ENCODE data around the gene MYCN.

Gene MYCN

DNA sequence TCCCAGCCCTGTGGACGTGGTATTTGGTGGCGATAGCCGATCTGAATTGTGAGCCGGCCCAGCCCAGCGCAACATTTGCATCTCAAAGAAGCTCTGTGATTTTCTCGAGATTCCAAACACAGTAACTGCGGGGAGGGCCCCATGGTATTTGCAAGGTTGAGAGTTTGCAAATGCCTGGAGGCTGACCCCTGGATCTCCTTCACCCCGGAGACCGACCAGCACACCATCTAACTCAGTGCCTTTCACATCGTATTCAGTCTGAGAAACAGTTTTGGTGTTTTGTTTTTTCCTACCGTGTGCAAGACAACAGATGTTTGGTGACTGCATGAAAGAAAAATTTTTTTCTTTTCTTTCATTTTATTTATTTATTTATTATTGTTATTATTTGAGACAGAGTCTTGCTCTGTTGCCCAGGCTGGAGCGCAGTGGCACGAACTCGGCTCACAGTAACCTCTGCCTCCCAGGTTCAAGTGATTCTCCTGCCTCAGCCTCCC lies 40.3 kb downstream of the MYCN start:
- DNase-seq = no peak

DNA sequence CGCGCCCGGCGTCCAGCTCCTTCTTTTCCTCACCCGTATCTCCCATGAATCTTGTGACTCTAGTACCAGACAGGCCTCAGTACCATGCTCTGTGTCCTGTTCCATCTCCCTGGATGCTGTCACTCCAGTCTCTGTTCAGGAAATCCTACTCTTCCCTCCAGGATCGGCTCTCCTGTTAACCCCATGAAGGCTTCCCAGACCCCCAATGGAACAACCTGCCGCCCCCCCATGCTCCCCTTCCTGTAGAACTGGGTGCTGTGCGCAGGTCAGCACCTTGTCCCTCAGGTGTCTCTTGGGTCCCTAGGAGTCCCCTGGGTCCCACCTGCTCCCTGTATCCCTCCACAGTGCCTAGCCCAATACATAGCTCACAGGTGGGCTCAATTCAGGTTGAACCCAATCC lies 41.3 kb downstream of the MYCN start:
- no peak for DNase-seq

DNA sequence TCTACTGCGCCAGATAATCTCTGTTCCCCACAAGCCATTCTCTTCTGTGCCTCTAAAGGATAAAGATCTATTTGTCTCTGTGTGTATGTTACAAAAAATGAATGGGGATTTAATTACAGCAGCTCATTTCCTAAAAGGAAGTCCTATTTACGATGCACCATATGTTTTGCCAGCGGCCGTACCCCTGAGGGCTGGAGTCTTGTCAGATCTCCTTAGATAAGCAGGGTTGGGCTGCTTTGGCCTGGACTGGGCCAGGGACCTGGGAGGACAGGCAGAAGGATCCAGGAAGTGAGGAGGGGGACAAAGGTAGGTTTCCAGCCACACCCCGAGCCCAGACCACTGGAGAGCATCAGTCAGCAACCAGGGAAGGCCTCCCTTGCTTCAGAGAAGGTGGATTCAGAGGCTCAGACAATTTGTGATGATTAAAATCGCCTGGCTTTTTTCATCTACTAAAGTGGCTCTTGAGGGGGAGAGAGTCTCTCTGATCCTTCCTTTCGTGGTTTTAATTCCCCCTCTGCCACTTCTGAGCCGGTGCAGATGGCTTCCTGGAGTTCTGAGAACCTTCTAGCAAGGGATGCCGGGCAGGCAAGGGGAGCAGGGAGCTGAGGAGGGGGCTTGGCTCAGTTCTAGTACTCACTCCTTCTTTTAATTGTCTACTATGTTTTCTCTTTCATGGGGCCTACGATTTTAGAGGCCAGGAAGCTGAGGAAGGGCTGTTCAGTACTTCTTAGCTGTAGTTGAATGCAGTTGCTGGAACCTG lies 42.1 kb downstream of the MYCN start:
- DNase-seq = no peak

DNA sequence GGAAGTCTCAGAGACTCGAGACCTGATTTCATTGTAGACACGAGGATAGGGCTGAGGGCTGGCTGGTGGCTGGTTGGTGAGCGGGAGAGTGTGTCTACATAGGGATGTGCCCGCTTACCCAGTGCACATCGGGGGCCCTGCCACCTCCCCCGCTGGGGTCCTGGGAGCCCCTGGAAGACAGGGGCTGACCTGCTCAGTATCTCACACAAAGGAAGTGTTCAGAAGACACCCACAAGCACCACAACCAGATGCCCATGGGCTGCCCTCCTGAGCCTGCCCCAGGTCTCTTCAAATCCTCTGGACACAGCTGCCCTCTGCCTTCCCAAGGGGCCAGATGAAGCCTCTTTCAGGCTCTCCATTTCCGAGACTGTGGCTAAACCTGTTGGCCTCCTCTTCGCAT lies 43.1 kb downstream of the MYCN start:
- no peak for DNase-seq

DNA sequence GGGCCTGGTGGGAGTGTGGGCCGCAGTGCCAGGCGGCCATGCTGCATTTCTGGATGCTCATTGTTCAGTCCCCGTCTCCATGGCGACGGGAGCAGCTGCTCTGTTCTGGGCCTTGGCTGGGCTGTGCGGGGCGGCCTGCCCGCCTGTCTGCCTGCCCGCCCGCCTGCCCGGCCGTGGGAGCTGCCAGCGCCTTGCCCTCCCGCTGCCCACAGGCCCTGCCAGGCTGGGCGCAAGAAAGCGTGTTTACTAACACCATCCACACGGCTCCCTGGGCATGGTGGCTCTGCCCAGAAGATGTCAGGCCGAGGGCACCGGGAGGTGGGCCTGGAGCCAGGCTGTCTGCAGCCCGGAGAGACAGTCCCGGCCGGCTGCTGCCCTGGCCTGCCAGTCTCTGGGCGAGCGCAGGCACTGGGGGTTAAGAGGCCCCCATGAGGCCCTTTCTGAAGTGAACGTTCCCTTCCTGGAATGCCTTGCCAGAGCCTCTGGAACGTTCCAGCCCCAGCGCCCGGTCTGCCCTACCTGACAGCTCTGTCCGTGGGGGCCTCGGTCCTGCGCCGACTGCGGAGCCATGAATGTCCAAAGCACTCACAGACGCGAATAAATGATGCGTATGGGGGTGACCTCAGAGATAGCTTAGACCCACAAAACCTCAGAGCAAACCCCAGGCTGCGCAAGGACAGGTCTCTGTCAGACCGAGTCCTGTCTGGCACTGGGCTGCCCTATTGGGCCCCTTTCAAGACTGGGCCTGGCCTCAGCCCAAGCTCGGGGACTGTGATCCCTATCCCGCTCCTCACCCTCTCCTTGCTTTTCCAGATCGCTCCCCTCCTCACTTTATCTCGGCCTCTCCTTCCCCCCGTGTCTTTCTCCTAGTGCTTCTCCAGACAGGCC lies 44.3 kb downstream of the MYCN start:
- no peak for DNase-seq

DNA sequence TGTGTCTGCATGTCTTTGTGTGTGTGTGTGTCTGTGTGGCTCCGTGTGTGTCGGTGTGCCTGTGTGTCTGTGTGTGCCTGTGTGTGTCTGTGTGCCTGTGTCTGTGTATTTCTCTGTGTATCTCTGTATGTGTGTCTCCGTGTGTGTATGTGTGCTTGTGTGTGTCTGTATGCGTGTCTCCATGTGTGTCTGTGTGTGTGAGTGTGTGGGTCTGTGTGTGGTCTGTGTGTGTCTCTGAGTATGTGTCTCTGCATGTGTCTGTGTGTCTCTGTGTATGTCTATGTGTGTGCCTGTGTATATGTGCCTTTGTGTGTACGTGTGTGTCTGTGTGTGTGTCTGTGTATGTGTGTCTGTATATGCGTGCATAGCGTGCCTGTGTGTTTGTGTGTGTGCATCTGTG lies 45.2 kb downstream of the MYCN start:
- no peak for DNase-seq

DNA sequence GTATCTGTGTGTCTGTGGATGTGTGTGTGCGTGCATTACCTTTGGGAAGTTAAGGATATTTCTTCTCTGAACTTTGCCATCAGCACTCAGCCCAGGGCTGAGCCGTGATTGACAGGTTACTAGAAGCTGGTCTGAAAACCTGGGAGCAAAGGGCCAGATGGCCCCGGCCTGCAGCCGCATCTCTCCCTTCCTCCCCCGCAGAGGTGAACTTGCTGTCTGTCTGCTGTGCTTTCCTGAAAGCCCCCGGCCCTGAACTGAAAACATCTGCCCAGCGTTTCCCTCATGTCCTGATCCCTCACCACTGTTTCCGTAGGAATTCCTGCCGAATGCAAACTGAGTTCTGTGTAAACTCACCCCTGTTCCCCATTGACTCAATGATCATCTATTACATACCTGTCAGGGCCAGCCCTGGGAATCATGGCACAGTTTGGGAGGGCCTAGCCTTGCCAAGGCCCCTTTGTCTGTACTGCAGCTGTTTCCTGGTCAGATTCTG lies 45.8 kb downstream of the MYCN start:
- DNase-seq = no peak

DNA sequence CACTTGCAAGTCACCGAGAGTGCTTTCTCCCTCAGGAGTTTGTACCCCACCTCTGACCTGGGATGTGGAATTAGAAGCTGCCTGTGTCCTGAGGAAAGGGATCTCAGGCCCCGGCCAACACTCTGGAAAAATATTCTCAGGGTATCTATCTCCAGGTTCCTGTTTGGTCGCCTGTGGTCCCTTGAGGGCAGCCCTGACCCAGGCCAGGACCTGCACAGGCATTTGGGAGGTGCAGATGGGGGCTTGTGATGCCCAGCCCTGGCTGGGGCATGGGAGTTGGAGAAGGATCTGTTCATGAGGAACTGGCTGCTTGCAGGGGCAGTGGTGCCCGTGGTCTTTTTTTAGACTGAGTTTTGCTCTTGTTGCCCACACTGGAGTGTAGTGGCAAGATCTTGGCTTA lies 46.3 kb downstream of the MYCN start:
- DNase-seq = no peak

DNA sequence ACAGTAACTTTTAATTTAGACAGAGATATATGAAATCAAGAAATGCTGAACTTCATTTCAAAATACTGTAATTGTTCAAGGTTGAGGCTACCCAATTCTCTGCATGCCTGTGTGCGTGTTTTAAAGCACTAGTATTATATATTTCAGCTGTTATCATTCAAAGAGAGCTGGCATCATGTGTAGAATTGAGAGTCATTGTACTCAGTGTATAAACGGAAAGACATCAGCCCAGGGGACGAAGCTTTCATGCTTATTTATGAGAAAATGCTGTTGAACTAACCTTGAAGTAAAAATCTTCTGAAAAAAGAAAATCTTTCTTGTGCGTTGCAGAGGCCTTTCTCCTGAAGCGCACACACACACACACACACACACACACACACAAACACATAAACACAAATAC lies 48.4 kb downstream of the MYCN start:
- DNase-seq = no peak

DNA sequence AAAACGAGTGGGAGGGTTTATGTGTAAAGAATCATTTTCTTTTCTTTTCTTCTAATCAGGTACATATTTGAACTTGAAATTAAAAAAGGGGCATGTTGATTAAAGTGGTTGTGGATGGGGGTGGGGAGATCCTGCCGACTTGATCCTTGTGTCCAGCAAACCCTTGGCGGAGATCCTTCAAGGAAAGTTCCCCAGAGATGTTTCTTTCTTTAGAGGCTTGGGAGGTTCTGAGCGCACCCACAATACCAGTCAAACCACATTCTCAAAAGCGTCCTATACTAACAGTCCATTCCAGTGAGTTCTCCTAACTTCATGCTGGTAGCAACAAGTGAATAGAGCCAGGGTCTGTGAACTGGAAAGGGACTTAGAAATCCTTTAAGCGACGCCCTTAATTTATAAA lies 49.2 kb downstream of the MYCN start:
- DNase-seq = no peak

DNA sequence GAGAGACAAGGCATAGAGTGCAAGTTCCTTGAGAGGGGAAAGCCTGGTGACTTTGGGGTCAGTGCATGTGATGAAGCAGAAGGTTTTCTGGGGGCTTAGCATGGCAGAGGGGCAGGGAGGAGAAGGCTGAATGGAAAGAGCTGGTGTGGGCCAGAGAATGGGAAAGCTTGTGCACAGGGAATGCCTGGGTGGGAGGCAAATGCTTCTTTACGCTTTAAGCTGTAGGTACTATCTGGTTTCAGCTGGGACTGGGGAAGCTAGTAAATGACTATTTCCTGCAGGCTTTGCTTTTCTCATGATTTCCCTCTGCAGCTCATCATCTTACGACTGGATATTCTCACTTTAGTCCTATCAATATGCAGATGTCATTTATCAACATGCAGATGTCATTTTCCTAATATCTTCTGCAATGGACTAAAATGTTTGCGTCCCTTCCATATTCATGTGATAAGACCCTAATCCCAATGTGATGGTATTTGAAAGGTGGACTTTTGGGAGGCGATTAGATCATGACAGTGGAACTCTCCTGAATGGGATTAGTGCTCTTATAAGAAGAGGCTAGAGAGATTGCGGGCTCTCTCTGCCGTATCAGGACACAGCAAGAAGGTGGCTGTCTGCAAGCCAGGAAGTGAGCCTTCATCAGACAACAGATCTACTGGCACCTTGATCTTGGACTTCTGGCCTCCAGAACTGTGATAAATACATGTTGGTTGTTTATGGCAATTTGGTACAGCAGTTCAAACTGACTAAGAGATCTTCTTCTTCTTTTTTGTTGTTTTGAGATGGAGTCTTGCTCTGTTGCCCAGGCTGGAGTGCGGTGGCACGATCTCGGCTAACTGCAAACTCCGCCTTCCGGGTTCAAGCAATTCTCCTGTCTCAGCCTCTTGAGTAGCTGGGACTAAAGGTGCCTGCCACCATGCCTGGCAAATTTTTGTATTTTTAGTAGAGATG lies 50.1 kb downstream of the MYCN start:
- no peak for DNase-seq

DNA sequence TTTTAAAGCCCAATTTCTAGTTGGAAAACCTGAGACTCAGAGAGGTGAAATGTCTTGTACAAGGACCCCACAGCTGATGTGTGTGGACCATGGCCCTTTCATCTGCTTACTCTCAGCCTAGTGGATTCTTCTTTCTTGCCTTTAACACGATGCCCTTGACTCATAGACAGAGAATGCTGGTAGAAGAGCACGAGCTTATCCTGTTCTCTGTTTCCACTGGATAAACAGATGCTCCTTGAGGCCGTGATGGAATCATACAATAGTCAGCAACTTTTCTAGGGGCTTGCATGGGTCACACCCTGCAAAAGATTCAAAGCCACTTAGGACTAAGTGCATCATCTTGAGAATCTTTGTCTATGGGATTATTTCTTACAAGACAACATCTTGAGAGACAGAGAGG lies 50.9 kb downstream of the MYCN start:
- DNase-seq = no peak

DNA sequence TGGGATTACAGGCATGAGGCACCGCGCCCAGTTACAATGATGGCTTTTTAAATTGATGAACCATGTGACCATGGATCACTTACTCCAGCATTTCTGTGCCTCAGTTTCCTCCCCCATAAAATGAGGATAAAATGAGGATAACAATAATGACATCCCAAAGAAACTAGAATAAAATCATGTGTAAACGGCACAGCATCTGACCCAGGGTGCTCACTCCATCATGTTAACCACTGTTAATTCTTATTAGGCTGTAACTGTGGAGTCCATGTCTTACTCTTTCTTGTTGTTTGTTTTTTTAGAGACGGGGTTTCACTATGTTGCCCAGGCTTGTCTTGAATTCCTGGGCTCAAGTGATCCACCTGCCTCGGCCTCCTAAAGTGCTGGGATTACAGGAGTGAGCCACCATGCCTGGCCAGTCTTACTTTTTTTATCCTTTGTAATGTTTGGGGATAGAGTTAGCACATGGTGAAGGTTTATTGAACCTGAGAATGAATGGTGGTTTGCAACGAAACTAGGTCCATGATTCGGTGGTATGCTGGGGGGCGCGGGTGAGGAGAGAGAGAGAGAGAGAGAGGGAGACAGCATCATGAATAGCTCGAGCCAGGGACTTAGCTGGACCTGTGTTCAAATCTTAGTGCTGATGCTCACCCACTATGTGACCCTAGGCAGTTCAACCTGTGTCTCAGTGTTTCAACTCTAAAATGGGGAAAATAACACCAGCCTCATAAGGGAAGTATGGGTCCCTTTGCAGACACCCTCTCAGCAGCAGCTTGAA lies 52.3 kb downstream of the MYCN start:
- DNase-seq = no peak

DNA sequence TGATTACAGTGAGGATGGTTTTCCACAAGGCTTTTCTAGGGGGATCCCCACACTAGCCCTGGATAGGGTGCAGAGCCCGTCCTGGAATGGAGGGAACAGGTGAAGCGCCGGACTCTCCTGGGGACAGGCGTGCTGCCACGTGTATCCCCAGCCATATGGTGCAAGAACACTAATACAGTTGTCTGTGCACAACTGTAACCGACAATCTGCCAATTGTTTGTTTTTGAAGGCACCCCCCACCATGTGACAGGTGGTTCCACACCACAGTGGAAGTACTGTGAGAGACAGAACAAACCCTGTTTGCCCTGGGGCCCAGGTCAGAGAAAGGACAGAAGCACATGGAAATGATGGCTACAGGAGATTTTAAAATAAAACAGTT lies 52.9 kb downstream of the MYCN start:
- no peak for DNase-seq

DNA sequence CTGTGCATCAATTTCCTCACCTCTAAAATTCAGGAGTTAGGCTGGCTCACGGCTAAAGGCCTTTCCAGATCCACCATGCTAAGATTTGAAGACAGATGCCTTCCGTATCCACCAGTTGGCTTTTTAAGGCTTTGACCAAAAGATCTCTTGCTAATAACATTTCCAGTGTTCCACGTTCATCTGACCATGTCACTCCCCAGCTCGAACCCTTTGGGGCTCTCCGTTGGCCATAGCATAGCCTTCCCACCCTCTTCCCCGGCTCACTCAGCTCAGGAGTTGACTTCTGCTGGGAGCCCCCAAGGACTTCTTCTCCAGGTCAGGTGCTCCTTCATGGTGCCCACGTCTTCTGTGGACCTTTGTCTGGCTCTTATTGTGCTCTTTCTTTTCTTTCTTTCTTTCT lies 53.3 kb downstream of the MYCN start:
- DNase-seq = no peak

DNA sequence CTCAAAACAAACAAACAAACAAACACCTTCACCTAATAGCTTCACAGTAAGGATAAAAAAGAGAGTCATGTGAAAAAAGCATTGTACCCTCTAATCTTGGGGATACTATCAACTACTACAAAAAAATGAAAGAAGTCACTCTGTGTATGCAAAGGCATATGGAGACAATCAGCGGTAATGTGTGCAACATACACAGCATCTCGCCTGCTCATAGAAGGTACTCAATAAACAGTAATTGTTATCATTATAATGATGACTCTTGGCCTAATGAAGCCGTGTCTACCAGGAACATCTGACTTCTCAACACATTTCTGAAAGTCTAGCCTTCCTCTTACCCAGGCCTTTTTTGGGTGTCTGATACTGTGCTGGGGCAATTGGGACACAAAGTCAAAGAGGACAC lies 55.3 kb downstream of the MYCN start:
- DNase-seq = no peak
